GM19240 (cell line): ENCODE measurements around the gene PLD5.
"Not testable (repeated sequence)": the region's sequence is repeated elsewhere in the genome, so short reads cannot be mapped to it uniquely, and the experiment has no call there.

ENCODE experiments used
- DNase-seq: peaks from one replicate; pipeline ENCODE4 v3.0.0; 2011; ENCODE audit warnings: low spot score; ENCODE audit not compliant: insufficient read length

PLD5 gene

DNA sequence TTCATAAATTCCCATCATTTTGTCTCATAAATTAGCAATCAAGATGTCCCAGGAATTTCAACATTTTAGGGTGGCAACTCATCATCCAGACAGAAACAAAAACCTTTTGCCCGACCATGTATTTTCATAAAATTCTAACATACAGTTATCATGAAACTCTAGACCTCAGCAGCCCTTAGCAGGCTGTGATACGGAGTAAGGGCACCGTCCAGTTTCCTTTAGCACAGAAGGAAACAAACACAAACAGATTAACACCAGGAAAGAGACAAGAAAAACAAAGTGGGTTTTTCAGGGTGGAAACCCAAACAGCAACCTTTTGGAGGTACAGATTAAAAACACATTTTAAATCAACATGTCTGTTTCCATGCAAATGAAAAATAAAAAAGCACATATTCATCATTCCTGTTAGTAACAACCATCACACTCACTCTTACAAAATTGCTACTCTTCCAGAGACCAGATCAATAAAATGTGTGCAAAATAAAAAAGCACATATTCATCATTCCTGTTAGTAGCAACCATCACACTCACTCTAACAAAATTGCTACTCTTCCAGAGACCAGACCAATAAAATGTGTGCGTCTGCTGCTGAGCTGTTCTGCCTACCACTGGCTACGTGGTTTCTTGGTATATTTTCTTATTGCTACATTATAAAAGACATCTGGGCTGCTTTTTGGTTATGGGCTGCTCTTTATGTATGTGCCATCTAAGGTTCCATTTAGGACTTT, 241.6 kb downstream of the PLD5 start:
- not testable (repeated sequence) for DNase-seq

DNA sequence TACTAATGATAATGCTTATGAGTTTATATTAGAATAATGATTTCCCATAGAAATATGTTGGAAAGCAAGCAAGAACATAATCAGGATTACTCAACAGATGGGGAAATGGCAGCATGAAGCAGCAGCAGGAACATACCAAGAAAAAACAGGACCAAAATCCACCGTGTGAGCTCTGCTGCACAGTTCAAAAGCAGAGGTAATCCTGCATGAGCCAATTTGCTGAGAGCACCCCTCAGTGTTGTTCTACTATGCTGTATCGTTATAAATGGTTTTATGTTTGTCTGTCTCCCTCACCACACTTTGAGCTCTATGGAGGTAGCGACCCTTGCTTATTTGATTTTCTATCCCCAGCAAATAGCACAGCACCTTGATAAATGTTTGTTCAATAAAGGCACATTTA, 246.1 kb downstream of the PLD5 start:
- not testable (repeated sequence) for DNase-seq

DNA sequence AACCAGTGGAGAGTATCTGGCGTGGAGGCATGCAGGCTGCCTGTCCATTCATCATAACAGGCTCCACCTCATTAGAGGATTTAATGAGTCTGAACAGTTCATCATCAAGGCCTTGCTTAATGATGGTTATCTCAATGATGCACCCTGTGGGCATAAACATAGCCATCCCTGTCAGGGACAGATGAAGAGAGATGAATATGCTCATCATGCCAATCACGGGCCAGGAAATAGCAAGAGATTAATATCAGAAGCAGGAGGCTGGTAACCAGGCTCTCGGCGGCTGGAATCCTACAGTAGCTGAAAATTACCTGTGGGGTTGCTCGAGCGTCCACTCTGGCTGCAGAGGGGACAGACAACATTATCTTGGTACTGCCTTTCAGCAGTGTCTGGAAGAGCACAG, 247.7 kb downstream of the PLD5 start:
- not testable (repeated sequence) for DNase-seq

DNA sequence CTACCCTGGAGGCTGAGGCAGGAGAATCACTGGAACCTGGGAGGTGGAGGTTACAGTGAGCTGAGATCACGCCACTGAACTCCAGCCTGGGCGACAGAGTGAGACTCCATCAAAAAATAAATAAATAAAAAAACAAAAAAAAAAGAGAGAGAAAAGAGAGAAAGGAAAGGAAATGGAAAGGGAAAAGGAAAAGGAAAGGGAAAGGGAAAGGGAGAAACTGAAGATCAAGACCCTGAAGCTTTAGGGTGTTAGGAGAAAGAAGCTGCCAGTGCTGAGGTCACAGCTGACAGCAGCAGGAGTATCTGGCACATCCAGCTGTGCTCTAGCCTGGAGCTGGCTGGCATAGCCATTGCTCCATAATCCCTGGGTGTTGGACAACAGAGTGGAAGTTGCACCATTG, 257.5 kb downstream of the PLD5 start:
- not testable (repeated sequence) for DNase-seq

DNA sequence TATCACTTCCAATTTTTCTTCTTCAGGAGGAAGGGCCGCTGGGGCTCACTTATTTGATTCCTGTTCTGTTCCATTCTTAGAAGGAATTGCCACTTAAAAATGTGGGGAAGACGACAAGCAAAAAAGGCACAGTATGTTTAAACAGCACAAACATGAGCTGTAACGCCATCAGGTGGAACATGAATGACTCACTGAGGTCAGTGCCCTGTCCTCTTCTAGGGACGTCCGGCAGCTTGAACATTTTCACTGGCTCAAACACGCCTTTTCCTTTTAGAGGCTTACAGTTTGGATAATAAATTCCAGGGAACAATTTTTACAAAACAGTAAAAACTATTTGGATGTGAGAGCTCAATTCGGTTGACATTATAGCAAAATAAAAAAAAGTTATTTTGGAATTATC, 260.1 kb downstream of the PLD5 start:
- not testable (repeated sequence) for DNase-seq

DNA sequence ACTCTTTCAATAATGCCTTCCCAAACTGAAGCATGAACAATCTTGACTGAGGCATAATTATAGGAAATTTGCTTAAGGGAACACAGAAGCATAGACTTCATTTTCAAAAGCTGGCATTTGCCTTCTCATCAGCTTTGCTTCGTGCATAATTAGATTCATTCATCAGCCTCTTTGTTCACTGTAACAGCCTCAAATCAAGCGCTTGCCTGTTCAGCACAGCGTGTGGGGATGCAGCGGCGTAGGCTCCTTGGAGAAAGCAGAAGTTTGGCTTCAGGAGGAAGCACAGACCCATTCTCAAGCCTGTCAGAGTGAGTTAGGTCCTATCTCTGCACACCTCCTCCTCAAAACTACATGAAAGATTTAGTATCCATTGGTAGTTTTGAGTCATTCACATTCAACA, 279.2 kb downstream of the PLD5 start:
- no peak for DNase-seq

DNA sequence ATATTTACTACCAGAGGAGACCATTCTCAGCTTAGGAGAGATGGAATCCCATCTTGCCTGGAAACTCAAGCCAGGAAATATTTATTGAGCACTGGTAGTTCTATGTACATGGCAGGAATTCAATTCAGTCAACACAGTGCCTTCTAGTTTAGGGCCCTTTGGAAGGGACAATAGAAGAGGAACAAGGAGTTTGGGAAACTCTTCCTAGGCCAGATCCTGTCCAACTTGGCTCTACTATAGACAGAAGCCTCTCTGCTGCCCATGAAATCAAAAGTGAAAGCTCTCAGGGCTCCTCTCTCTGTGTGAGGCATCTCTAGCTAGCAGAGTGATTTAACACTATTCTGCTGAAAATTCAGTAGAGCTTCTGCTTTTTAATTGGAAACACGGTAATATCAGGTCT, 281.0 kb downstream of the PLD5 start:
- DNase-seq, result peak; percentile 33

DNA sequence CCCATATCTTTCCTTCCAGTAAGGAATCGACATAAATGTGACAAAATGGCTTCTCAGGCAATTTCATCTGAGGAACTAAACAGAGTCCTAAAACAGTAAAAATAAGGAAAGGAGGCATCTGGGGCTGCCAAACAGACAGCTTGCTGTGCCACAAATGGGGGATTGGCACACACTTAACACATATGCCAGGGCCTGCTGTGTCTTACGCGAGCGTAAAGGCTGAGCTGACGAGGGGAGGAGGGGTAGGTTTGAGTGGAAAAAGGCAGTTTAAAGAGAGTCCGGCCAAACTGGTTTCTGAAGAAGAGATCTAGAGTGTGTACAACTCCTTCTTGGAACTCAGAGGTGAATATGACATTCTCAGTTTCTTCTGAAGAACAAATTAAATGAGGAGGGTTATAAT, 281.5 kb downstream of the PLD5 start:
- DNase-seq, result no peak

DNA sequence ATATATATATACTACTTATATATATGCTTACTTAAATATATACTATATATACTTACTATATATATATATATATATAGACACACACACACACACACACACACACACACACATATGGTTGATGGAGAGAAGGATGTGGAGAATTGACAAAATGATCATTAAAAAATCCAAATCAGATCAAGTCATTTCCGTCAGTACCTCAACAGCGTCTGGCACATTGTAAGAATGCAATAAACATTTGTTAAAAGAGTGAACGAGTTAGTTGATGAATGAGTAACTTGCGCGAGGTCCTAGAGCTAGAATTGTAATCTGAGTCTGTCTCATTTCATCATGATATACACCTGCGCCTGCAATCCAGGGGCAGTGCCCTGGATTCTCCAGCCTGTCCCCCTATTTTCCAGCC, 282.6 kb downstream of the PLD5 start:
- no peak for DNase-seq

DNA sequence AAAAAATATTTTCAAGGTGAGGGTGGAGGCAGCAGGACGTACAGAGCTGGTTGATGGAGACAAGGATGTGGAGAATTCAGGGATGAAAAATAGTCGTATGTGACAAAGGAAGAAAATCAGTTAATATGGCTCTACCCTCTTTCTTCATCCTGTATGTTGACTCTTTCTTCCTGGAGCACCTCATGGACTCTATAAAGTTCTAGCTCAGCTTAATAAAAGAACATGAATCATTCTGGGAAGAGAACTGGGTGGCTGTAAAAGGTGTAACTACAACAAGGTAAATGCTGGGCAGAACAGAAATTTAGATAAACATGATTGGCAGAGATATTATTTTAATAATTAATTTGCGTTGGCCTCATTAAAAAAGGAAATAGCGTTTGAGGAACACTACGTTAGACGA, 283.8 kb downstream of the PLD5 start:
- DNase-seq, result no peak

DNA sequence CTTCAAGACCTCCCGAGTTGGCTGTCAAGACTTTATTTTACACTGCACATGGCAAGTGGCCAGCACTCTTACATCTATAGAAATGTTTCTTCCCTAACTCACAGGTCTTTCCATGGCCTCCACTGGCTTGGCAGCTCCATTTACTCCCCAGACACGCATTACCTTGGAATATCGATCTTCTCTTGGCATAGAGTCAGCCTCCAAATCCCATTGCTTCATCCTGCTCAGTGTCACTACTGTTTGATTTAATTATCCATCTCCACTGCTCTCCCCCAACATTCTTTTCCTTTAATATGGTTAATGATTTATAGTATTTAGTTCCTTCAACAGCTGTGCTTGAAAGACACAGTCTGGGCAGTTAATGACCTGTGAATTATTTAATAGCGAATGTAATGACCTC, 284.4 kb downstream of the PLD5 start:
- DNase-seq, result no peak

DNA sequence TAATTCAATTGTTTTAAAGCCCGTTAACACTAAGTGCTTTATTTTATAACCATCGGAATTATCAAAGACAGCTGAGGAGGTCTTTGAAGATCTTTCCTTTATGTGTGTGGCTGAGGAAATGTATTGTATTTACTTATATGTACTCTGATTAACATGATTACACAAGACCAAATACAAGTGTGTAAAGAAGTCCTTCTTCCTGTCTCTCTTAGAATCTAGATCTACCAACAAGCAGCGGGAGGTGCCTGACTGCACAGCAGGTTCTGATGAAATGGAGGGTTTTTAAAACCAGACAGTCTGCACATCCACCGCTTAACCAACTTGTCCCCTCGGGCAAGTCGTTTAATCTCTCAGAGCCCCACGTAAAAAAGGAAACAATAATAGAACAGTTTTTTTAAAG, 285.1 kb downstream of the PLD5 start:
- DNase-seq, result no peak

DNA sequence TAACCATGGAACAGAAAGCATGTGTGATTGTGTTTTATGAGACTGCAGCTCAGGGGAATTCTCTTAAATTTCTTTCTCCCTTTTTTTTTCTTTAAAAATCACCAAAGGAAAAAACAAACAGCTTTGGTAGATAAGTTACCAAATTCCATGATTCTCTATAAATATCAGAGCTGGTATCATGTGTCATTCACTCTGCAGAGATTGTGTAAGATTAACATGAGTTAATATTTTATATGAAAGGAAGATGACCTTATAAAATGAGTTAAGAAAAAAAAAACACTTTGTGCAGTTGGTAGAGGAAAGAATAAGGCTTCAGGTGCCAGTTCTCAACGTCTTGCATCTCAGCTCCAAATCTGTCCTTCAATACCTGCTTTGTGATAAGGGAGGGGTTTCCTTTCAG, 287.4 kb downstream of the PLD5 start:
- no peak for DNase-seq

DNA sequence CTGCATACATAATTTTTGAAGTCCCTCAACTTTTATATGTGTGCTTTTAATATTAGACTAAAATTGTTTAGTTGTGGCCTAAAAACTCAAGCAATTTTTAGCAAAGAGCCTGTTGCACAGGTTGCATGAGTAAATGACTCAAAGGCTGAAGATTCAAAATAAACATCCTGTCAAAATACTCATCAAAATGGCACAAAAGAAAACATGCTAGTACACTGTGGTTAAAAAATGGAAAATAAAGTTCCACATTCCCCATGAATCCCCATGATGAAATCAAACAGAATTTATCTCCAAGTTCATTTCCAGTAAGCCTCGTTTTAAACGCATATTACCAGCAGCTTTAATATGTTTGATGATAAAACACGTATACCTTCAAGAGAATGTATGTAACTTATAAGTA, 295.5 kb downstream of the PLD5 start:
- no peak for DNase-seq

DNA sequence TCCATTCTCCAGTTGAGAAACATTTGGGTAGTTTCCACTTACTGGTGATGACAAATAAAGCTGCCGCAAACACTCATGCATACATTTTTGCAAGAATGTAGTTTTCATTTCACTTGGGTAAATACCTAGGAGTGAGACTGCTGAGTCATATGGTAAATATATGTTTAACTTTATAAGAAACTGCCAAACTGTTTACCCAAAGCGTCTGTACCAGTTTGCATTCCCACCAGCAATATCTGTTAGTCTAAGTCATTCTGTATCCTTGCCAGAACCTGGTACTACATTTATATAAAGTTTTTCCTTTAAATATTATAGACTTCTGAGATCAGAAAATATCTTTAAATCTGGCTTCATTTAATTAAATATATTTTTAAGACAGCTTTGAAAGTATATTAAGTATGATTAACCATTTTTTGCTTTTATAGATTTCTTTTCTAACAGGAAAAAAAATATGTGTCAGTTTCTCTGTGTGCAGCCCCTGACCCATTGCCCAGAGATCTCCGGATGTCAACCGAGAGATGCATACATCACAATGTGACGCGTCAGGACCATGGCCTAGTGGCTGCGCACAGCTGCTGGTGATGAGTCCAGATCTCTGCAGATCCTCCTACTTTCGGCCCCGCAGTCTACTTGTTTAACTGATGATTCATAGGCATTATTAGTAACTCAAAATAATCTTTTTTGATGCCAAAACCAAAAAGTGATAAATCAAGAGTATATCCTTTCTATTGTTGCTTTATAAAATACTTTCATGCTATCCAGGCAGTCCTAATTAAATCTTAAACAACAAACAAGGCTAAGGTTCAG, 298.5 kb downstream of the PLD5 start:
- DNase-seq, result no peak

DNA sequence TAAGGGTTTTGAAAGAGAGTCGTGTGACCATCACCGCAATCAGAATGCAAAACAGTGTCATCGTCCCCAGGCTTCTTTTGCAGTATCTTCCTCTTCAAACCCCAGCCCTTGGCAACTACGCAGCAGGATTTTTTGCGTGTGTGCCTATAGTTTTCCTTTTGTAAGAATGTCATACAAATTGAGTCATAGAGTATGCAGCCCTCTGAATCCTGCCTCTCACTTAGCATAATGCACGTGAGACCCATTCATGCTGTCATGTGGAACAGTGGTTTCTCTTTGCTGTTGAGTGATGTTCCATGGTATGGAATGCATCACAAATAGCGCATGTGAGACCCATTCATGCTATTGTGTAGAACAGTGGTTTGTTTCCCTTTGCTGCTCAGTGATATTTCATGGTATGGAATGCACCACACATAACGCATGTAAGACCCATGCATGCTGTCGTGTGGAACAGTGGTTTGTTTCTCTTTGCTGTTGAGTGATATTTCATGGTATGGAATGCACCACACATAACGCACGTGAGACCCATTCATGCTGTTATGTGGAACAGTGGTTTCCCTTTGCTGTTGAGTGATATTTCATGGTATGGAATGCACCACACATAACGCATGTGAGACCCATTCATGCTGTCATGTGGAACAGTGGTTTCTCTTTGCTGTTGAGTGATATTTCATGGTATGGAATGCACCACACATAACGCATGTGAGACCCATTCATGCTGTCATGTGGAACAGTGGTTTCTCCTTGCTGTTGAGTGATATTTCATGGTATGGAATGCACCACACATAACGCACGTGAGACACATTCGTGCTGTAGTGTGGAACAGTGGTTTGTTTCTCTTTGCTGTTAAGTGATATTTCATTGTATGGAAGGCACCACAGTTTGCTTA, 299.4 kb downstream of the PLD5 start:
- not testable (repeated sequence) for DNase-seq

DNA sequence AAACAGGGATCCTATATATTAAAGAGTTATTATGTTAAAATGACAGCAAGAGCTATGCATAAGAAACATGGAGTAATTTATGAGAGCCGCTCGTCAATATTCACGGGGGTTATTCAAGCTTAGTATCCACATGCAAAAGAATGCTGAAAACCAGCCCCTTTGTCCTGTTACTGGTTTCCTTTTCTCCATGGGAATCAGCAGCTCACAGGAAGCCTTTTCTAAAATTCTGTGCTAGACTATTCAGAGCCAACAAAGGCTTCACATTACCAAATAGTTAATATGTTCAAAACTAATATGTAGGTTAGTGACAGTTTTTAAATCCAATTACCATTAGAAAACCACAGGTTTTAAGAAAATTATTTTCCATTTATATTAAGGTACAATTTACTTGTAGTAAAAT, 300.0 kb downstream of the PLD5 start:
- no peak for DNase-seq

DNA sequence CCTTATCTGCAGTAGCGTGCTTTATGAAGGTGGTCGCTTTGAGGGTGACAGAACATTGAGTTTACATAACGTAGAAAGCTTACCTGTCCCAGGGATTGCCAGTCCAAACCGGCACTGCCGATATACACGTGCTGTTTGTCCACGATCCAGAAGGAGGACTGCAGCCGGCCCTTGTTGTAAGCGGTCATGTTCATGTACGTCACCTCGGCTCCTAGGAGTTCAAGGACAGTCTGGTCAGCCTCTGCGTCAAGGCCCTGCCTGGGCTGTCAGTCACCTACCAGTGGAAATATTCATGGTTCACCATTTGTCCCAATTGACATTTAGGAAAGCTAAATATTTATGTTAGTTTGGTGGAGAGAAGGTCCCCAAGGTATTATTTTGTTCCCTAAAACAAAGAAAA, 304.6 kb downstream of the PLD5 start:
- DNase-seq, result no peak

DNA sequence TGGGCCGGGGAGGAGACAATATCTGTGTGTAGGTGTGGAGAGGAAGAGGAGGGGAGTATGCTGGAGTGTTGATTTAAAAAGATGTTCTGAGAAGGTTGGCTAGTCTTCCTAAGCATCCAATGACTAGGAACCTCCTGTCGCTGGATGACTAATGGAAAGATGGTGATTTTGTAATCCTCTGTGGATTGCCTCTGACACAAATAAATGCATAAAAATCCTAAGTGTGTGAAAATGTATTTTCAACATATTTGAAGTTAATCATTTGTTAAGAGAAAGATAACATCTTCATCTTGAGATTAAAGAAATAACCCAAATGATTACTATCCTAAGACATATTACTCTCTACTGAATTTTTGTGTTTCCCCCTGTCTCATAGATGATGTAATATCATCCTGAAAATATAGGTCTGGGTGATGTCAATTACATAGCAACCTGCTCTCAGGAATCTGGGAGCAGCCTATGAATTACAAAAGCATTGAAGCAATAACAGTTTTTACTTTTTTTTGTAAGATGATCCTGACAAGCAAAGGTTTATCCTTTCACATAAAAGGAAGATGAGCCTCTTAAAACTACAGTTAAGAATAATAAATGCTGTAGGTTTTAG, 305.1 kb downstream of the PLD5 start:
- DNase-seq, result no peak

DNA sequence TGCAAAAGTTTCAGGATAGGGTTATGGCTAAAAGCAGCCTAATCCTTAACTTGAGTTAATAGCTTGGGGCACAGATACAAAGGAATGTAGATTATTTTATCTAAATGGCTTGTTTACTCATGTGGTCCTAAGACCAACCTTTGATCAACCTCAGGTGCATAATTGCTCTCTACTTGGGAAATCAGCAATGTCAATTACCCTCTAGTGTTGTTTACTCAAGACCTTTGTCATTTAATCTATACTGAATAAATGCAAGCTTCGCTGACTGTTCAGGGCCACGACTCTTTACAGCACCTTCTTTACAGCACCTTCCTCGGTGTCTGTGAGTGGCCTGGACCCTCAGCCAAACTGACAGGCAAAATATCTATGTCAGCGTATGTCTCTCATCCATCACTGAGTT, 308.1 kb downstream of the PLD5 start:
- no peak for DNase-seq

DNA sequence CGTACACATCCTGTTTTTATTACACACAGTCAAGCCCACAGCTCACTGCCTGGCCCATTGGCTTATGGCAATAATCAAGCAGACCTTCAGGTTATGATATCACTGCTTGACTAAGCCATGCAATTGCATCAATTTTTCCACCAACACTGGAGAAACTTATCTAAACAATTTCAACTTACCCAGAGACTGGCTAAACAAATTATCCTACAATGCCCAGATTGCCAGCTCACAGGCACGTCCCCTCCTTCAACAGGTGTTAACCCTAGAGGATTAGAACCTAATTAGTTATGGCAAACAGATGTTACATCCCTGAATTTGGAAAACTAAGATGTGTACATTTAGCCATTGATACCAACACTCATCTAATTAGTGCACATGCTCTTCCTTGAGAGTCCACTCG, 310.0 kb downstream of the PLD5 start:
- not testable (repeated sequence) for DNase-seq

DNA sequence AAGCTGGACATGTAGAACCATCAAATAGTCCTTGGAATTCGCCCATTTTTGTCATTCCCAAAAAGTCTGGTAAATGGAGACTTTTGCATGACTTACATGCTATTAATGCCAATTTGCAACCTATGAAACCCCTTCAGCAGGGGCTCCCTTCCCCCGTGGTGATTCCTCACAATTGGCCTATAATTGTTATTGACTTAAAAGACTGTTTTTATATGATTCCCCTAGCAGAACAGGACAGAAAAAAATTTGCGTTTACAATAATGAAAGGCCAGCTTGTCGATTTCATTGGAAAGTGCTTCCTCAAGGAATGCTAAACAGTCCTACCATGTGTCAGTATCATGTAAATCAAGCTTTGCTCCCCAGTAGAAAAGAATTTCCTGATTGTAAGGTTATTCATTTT, 311.5 kb downstream of the PLD5 start:
- DNase-seq, result not testable (repeated sequence)
